ENCODE measurements around the gene ZNF761.
"Not testable (repeated sequence)": the region's sequence is repeated elsewhere in the genome, so short reads cannot be mapped to it uniquely, and the experiment has no call there.

DNA sequence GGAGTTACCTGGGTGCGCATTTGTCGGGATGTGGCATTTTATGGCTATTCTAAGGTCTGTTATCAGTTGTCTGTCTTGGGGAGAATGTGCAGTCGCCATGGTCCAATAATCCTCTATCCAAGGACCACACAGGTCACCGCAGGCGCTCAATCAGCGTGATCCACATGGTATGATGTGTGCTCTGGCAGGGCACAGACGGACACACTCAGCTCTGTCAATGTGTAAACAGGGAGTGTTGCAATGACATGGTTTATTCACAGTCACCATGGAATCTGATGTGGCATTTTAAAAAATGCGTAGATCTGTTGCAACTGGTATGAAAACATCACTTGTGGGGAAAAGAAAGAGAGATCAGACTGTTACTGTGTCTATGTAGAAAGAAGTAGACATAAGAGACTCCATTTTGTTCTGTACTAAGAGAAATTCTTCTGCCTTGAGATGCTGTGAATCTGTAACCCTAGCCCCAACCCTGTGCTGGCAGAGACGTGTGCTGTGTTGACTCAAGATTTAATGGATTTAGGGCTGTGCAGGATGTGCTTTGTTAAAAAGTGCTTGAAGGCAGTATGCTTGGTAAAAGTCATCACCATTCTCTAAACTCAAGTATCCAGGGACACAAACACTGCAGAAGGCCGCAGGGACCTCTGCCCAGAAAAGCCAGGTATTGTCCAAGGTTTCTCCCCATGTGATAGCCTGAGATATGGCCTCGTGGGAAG is 65.7 kb downstream of the ZNF761 start:
- TF ChIP-seq, protein P1, sequence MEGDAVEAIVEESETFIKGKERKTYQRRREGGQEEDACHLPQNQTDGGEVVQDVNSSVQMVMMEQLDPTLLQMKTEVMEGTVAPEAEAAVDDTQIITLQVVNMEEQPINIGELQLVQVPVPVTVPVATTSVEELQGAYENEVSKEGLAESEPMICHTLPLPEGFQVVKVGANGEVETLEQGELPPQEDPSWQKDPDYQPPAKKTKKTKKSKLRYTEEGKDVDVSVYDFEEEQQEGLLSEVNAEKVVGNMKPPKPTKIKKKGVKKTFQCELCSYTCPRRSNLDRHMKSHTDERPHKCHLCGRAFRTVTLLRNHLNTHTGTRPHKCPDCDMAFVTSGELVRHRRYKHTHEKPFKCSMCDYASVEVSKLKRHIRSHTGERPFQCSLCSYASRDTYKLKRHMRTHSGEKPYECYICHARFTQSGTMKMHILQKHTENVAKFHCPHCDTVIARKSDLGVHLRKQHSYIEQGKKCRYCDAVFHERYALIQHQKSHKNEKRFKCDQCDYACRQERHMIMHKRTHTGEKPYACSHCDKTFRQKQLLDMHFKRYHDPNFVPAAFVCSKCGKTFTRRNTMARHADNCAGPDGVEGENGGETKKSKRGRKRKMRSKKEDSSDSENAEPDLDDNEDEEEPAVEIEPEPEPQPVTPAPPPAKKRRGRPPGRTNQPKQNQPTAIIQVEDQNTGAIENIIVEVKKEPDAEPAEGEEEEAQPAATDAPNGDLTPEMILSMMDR (IDR thresholded peaks at IDR 0.05 in 8 of 11, conservative IDR thresholded peaks at IDR 0.05 in 3 of 11): not testable (repeated sequence)
- not testable (repeated sequence) for TF ChIP-seq POLR2A, POLR2AphosphoS5 (IDR thresholded peaks at IDR 0.05)

Measured in spleen (tissue), 7 donors.